Mesenchymal stem cell (in vitro differentiated cells and primary cell): ENCODE data around the gene LDHAL6A. TPM values are rescaled to one million over a fixed set of nuclear protein-coding genes. Genes with fewer than 3 reads are reported as not detected.
"Not testable (repeated sequence)": the region's sequence is repeated elsewhere in the genome, so short reads cannot be mapped to it uniquely, and the experiment has no call there.

Source experiments
- DNase-seq: peaks from one replicate; pipeline ENCODE4 v3.0.0-alpha.2; 2013
- H2AFZ ChIP-seq: one replicate; pipeline ENCODE4 v1.6.1; 2013; ENCODE audit warnings: low read depth, mild to moderate bottlenecking, control low read depth, inconsistent platforms, low read length, moderate library complexity
- H2AK5ac ChIP-seq: 2 replicates; pipeline ENCODE4 v1.6.1; 2013; ENCODE audit warnings: low read length, moderate library complexity, mild to moderate bottlenecking, inconsistent platforms; ENCODE audit not compliant: severe bottlenecking
- H2BK120ac ChIP-seq: one replicate; pipeline ENCODE4 v1.6.1; 2013; ENCODE audit warnings: low read depth, mild to moderate bottlenecking, inconsistent platforms, low read length, moderate library complexity
- H2BK12ac ChIP-seq, 2 experiments: one replicate each; pipeline ENCODE4 v1.6.1; 2013; ENCODE audit warnings: inconsistent platforms in 2 of 2, low read length in 2 of 2, mild to moderate bottlenecking in 2 of 2, moderate library complexity in 2 of 2, control low read depth in 1 of 2
- H2BK15ac ChIP-seq: one replicate; pipeline ENCODE4 v1.6.1; 2013; ENCODE audit warnings: mild to moderate bottlenecking, low read depth, inconsistent platforms; ENCODE audit not compliant: poor library complexity, severe bottlenecking
- H2BK5ac ChIP-seq: 2 replicates; pipeline ENCODE4 v1.6.1; 2013; ENCODE audit warnings: low read depth, mild to moderate bottlenecking, low read length, control low read depth, inconsistent platforms; ENCODE audit not compliant: poor library complexity, severe bottlenecking
- H3K14ac ChIP-seq, 2 experiments: one replicate each; pipeline ENCODE4 v1.6.1; 2013; ENCODE audit warnings: inconsistent platforms in 2 of 2, low read length in 2 of 2, control low read depth in 1 of 2, mild to moderate bottlenecking in 1 of 2, moderate library complexity in 1 of 2
- H3K18ac ChIP-seq, 2 experiments: one replicate each; pipeline ENCODE4 v1.6.1; 2013; ENCODE audit warnings: inconsistent platforms in 2 of 2, low read length in 2 of 2, control low read depth in 1 of 2, low read depth in 1 of 2, mild to moderate bottlenecking in 1 of 2
- H3K23ac ChIP-seq, 2 experiments: one replicate each; pipeline ENCODE4 v1.6.1; 2013; ENCODE audit warnings: inconsistent platforms in 2 of 2, low read length in 2 of 2, mild to moderate bottlenecking in 2 of 2, moderate library complexity in 2 of 2, control low read depth in 1 of 2
- H3K27ac ChIP-seq: 2 replicates; pipeline ENCODE4 v1.5.1; 2013; ENCODE audit warnings: mild to moderate bottlenecking, moderate library complexity, low read length, control low read depth, inconsistent platforms; ENCODE audit not compliant: poor library complexity, severe bottlenecking
- H3K27me3 ChIP-seq, 2 experiments: 2 replicates each; pipeline versions ENCODE4 v1.6.1 to v1.7.0; 2013; ENCODE audit warnings: low read length in 2 of 2, mild to moderate bottlenecking in 2 of 2, moderate library complexity in 2 of 2, control low read depth in 1 of 2, inconsistent platforms in 1 of 2; ENCODE audit not compliant: control insufficient read depth in 1 of 2, insufficient read depth in 1 of 2
- H3K36me3 ChIP-seq, 2 experiments: 2 replicates each; pipeline versions ENCODE4 v1.6.1 to v1.7.0; 2013; ENCODE audit warnings: low read length in 2 of 2, control low read depth in 1 of 2, inconsistent platforms in 1 of 2, low read depth in 1 of 2, mild to moderate bottlenecking in 1 of 2; ENCODE audit not compliant: insufficient read depth in 2 of 2, control insufficient read depth in 1 of 2
- H3K4ac ChIP-seq, 2 experiments: one replicate each; pipeline ENCODE4 v1.6.1; 2013; ENCODE audit warnings: inconsistent platforms in 2 of 2, low read length in 2 of 2, mild to moderate bottlenecking in 2 of 2, moderate library complexity in 2 of 2, control low read depth in 1 of 2, low read depth in 1 of 2
- H3K4me1 ChIP-seq: 2 replicates; pipeline ENCODE4 v1.6.1; 2013; ENCODE audit warnings: low read depth, low read length, control low read depth; ENCODE audit not compliant: control insufficient read depth, insufficient read depth
- H3K4me2 ChIP-seq: 2 replicates; pipeline ENCODE4 v1.6.1; 2013; ENCODE audit warnings: low read length, mild to moderate bottlenecking, inconsistent platforms; ENCODE audit not compliant: poor library complexity, severe bottlenecking
- H3K4me3 ChIP-seq, 2 experiments: 2 replicates each; pipeline versions ENCODE4 v1.5.1 to v1.7.0; 2013; ENCODE audit warnings: low read length in 2 of 2, mild to moderate bottlenecking in 2 of 2, control low read depth in 1 of 2, low read depth in 1 of 2; ENCODE audit not compliant: insufficient read depth in 1 of 2
- H3K79me1 ChIP-seq: replicated peaks from 2 replicates; pipeline ENCODE4 v1.6.1; 2013; ENCODE audit warnings: mild to moderate bottlenecking, control low read depth, low read length, inconsistent platforms; ENCODE audit not compliant: poor library complexity, severe bottlenecking
- H3K9ac ChIP-seq: 2 replicates; pipeline ENCODE4 v1.7.0; 2013; ENCODE audit warnings: mild to moderate bottlenecking, low read length, moderate library complexity
- H3K9me3 ChIP-seq: 2 replicates; pipeline ENCODE4 v1.7.0; 2013; ENCODE audit warnings: mild to moderate bottlenecking, low read length; ENCODE audit not compliant: control insufficient read depth
- H4K8ac ChIP-seq: one replicate; pipeline ENCODE4 v1.6.1; 2013; ENCODE audit warnings: inconsistent platforms, mild to moderate bottlenecking, low read length, moderate library complexity
- H4K91ac ChIP-seq: one replicate; pipeline ENCODE4 v1.6.1; 2013; ENCODE audit warnings: mild to moderate bottlenecking, low read length, inconsistent platforms
- WGBS: methylation state at CpG from one replicate; pipeline ENCODE4 v1.1.7; 2013; ENCODE audit warnings: mixed read lengths; 5-methylcytosine and 5-hydroxymethylcytosine counted together
- polyA plus RNA-seq, 2 experiments: library from polyadenylated mRNA; stranded (reverse); fragments of 200-250 nt; gene quantifications; one replicate each; pipeline ENCODE4 v1.2.3, GENCODE V29; 2013

Gene LDHAL6A
- polyA plus RNA-seq (2013, experiment 1 of 2), result not detected
- not detected for polyA plus RNA-seq (2013, experiment 2 of 2)

DNA sequence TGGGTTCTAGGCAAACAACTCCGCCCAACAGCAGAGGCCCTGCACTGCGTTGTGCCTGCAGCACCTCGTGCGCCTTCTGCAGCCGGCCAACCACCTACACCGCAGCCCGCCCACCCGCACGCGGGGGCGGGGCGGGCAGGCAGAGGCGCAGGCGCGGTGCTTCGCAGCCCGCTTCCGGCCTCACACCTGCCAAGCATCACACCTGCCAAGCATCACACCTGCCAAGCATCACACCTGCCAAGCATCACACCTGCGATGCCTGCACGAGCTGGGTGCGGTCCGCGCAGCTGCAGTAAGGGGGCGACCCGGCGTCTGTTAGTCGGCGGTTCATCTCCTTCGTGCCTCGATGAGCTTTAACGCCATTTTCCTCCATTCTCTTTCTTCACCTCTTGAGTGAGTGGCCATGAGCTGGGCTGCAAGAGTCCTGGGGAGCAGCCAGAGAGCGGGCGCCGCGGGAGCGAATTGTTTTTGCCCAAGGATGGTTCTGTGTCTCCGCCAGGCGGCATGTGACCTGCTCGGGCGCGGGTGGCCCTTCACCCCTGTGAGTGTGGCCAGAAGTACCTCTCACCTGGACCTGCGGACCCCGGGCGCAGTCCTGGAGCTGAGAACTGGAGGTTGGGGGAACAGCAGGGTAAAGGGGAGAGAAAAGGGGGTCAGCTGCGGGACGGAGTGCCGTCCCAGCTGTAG is at the start of gene LDHAL6A:
Gene LDHAL6A, plus strand, starts transcription at position 171 of the 687 bp plus-strand sequence. CDS start 825 bp downstream, outside the sequence.
- no peak within 1 kb of the TSS for H3K23ac ChIP-seq
- no peak within 1 kb of the TSS for H2BK15ac ChIP-seq
- no peaks in the 10 kb centered on the region for H3K9me3 ChIP-seq
- H2BK12ac ChIP-seq, result no peak within 1 kb of the TSS
- no peak within 1 kb of the TSS for H2AK5ac ChIP-seq
- no peak within 1 kb of the TSS for H3K27ac ChIP-seq
- DNase-seq, result no peak
- H3K9ac ChIP-seq, result no peak within 1 kb of the TSS
- no peaks in the 10 kb centered on the region for H3K36me3 ChIP-seq
- H3K4me2 ChIP-seq, result no peak within 1 kb of the TSS
- no peak within 1 kb of the TSS for H3K4ac ChIP-seq
- WGBS, result 75% methylated on average over 41 of the region's 47 CpGs
- H2BK120ac ChIP-seq, result no peak within 1 kb of the TSS
- no peak within 1 kb of the TSS for H2AFZ ChIP-seq
- H3K27me3 ChIP-seq, result no peaks in the 10 kb centered on the region
- no peak within 1 kb of the TSS for H3K18ac ChIP-seq
- H3K14ac ChIP-seq, result no peak within 1 kb of the TSS
- no peak within 1 kb of the TSS for H3K4me3 ChIP-seq
- no peak within 1 kb of the TSS for H4K8ac ChIP-seq
- H3K79me1 ChIP-seq, result no peaks in the 10 kb centered on the region
- no peak within 1 kb of the TSS for H4K91ac ChIP-seq
- peaks cover 1% of the 10 kb centered on the region for H3K4me1 ChIP-seq
- H2BK5ac ChIP-seq, result no peak within 1 kb of the TSS

- H2BK5ac ChIP-seq, H2BK12ac ChIP-seq, H2AK5ac ChIP-seq, H4K91ac ChIP-seq, DNase-seq, H3K4me1 ChIP-seq, H3K9ac ChIP-seq, H3K79me1 ChIP-seq, H4K8ac ChIP-seq, H2BK120ac ChIP-seq, H3K27me3 ChIP-seq, H3K4me3 ChIP-seq, H3K23ac ChIP-seq, H2BK15ac ChIP-seq, H3K4me2 ChIP-seq, H3K18ac ChIP-seq, H3K4ac ChIP-seq, H3K27ac ChIP-seq, H3K14ac ChIP-seq, H3K9me3 ChIP-seq, H2AFZ ChIP-seq: not testable (repeated sequence)
- WGBS, result 66% methylated on average over 3 of the region's 3 CpGs
- peaks cover 11 to 66% of the 10 kb centered on the region in 2 experiments for H3K36me3 ChIP-seq
Observed at GRCh38 chr11:18407400-18407799, 48.3 kb upstream of the LDHAL6A start.

DNA sequence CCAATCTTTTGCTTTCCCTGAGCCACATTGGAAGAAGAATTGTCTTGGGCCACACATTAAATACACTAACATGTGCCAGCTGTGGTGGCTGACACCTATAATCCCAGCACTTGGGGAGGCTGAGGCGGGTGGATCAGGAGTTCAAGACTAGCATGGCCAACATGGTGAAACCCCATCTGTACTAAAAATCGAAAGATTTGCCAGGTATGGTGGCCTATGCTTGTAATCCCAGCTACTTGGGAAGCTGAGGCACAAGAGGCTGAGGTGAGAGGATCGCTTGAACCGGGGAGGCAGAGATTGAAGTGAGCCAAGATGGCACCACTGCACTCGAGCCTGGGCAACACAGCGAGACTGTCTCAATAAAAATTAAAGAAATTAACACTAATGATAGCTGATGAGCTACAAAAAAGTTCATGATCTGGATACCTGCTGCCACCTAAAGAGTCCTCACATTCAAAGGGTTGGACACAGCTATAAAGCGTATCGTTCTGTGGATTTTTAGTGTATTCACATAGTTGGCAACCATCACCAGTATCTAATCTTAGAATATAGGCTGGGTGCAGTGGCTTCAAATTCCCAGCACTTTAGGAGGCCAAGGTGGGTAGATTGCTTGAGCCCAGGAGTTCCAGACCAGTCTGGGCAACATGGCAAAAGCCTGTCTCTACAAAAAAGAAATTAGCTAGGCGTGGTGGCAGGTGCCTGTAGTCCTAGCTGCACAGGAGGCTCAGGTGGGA is 46.9 kb upstream of the LDHAL6A start:
- WGBS, result 97% methylated on average over 5 of the region's 9 CpGs

DNA sequence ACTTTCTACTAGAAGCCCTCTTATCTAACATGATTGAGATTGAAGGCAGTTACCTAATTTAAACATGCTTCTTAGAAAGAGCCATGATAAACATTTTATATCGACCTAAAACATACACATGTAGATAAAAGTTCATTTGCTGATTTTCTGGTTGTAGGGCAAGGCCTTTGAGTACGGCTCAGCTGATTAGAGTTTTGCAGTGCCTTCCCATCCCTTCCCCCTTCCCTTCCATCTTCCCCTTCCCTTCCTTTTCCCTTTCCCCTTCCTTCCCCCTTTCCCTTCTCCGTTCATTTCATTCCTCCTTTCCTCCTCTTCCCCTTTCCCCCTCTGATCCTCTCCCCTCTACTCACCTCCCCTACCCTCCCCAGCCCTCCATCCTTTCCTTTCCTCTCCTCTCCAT is 39.2 kb upstream of the LDHAL6A start:
- Histone ChIP-seq H3K4me2 (no peak overlapping the region), H2BK5ac (no peak overlapping the region), H3K79me1 (no peaks in the 10 kb centered on the region), H3K14ac (no peak overlapping the region), H4K91ac (no peak overlapping the region), H2BK120ac (no peak overlapping the region), H3K18ac (no peak overlapping the region), H4K8ac (no peak overlapping the region), H3K27me3 (no peaks in the 10 kb centered on the region), H3K23ac (no peak overlapping the region), H2AK5ac (no peak overlapping the region), H3K9me3 (no peaks in the 10 kb centered on the region), H3K36me3 (no peaks in the 10 kb centered on the region), H2BK15ac (no peak overlapping the region), H3K9ac (no peak overlapping the region), H3K4me1 (peaks cover 5% of the 10 kb centered on the region), H3K4ac (no peak overlapping the region), H2BK12ac (no peak overlapping the region), H2AFZ (no peak overlapping the region), H3K4me3 (no peak overlapping the region), H3K27ac (no peak overlapping the region)
- 92% methylated on average over 3 of the region's 3 CpGs for WGBS
- no peak for DNase-seq

More for the DNA sequence above, 46.9 kb upstream of the LDHAL6A start:
- Histone ChIP-seq H4K8ac (no peak overlapping the region), H3K4ac (no peak overlapping the region), H2BK12ac (no peak overlapping the region), H3K4me3 (no peak overlapping the region), H3K14ac (no peak overlapping the region), H3K23ac (no peak overlapping the region), H3K9ac (no peak overlapping the region), H4K91ac (no peak overlapping the region), H3K79me1 (no peaks in the 10 kb centered on the region), H3K4me2 (no peak overlapping the region), H2BK5ac (no peak overlapping the region), H3K4me1 (peaks cover 6% of the 10 kb centered on the region), H2BK120ac (no peak overlapping the region), H3K27me3 (no peaks in the 10 kb centered on the region), H2BK15ac (no peak overlapping the region), H3K18ac (no peak overlapping the region), H2AK5ac (no peak overlapping the region), H3K9me3 (no peaks in the 10 kb centered on the region), H3K27ac (no peak overlapping the region), H3K36me3 (peaks cover 11 to 53% of the 10 kb centered on the region in 2 experiments), H2AFZ (no peak overlapping the region)
- DNase-seq, result peak; percentile 14
